Esophagus squamous epithelium (tissue), 4 donors: Measurements from ENCODE around the gene B4GALT5.
A peak's percentile ranks its signal among the peaks of the same experiment; 100 is the strongest.

ENCODE experiments used
- POLR2A ChIP-seq, 4 donors: fragments of 450-650 bp; IDR thresholded peaks; one replicate each; pipeline ENCODE4 v1.6.1; 2017; ENCODE audit warnings: antibody characterized with exemption in 4 of 4, mild to moderate bottlenecking in 4 of 4, moderate library complexity in 3 of 4
- TF ChIP-seq, protein P1 (sequence below), 6 experiments: fragments of 450-650 bp in 4 of 6; fragments of 200-600 bp in 2 of 6; sonication (generic) in 2 of 6; IDR thresholded peaks; one replicate each; pipeline ENCODE4 v1.5.1; 2016 to 2019; ENCODE audit warnings: antibody characterized with exemption in 6 of 6, mild to moderate bottlenecking in 4 of 6, moderate library complexity in 4 of 6

- no peak for TF ChIP-seq POLR2A (IDR thresholded peaks at IDR 0.05)
- TF ChIP-seq, protein P1, sequence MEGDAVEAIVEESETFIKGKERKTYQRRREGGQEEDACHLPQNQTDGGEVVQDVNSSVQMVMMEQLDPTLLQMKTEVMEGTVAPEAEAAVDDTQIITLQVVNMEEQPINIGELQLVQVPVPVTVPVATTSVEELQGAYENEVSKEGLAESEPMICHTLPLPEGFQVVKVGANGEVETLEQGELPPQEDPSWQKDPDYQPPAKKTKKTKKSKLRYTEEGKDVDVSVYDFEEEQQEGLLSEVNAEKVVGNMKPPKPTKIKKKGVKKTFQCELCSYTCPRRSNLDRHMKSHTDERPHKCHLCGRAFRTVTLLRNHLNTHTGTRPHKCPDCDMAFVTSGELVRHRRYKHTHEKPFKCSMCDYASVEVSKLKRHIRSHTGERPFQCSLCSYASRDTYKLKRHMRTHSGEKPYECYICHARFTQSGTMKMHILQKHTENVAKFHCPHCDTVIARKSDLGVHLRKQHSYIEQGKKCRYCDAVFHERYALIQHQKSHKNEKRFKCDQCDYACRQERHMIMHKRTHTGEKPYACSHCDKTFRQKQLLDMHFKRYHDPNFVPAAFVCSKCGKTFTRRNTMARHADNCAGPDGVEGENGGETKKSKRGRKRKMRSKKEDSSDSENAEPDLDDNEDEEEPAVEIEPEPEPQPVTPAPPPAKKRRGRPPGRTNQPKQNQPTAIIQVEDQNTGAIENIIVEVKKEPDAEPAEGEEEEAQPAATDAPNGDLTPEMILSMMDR (IDR thresholded peaks at IDR 0.05): peak in 2 of 6 experiments; percentile 9 to 20
Observed at GRCh38 chr20:49712996-49713752, 504 bp downstream of the B4GALT5 start.
